HUDEP-2 (cell line): ENCODE results near the gene C19orf47.
"Not testable (repeated sequence)": the region's sequence is repeated elsewhere in the genome, so short reads cannot be mapped to it uniquely, and the experiment has no call there.

ENCODE experiments used
- DNase-seq, 76 experiments: peaks; one replicate each; lab custom pipeline; 2025; ENCODE audit not compliant: unreplicated experiment in 76 of 76; lab: John Stamatoyannopoulos, UW

C19orf47 gene

GRCh38 chr19:40377876-40378385, 29.7 kb upstream of the C19orf47 start:
- DNase-seq: no peak

GRCh38 chr19:40376286-40376862, 28.2 kb upstream of the C19orf47 start:
- no peak for DNase-seq

GRCh38 chr19:40374084-40374483, 25.9 kb upstream of the C19orf47 start:
- no peak for DNase-seq

- no peak for DNase-seq
Measured at GRCh38 chr19:40371802-40372122, 23.6 kb upstream of the C19orf47 start.

GRCh38 chr19:40370997-40371801, 23.0 kb upstream of the C19orf47 start:
- peak in 63 of 76 experiments; percentile 18 to 94 (median 66) for DNase-seq

- DNase-seq: not testable (repeated sequence)
Measured at GRCh38 chr19:40370253-40370652, 22.1 kb upstream of the C19orf47 start.

- DNase-seq: no peak
Measured at GRCh38 chr19:40369797-40370196, 21.6 kb upstream of the C19orf47 start.

GRCh38 chr19:40367577-40368434, 19.6 kb upstream of the C19orf47 start:
- DNase-seq: no peak

GRCh38 chr19:40366697-40367561, 18.7 kb upstream of the C19orf47 start:
- peak in 23 of 76 experiments; percentile 5 to 75 (median 33) for DNase-seq

GRCh38 chr19:40365613-40366401, 17.6 kb upstream of the C19orf47 start:
- DNase-seq: peak in 74 of 76 experiments; percentile 26 to 98 (median 88)

GRCh38 chr19:40365010-40365409, 16.8 kb upstream of the C19orf47 start:
- peak in 7 of 76 experiments; percentile 18 to 47 (median 36) for DNase-seq

- DNase-seq: peak in 43 of 76 experiments; percentile 9 to 71 (median 31)
Measured at GRCh38 chr19:40363069-40363468, 14.9 kb upstream of the C19orf47 start.

GRCh38 chr19:40362160-40362559, 14.0 kb upstream of the C19orf47 start:
- DNase-seq: no peak

GRCh38 chr19:40360708-40361241, 12.6 kb upstream of the C19orf47 start:
- no peak for DNase-seq

- no peak for DNase-seq
Measured at GRCh38 chr19:40360020-40360707, 12.0 kb upstream of the C19orf47 start.

GRCh38 chr19:40358773-40359172, 10.6 kb upstream of the C19orf47 start:
- DNase-seq: no peak

GRCh38 chr19:40357640-40358039, 9.4 kb upstream of the C19orf47 start:
- DNase-seq: no peak
